ENCODE measurements around the gene ELOB.

The ELOB gene

GRCh38 chr16:2765462-2766404, 11.3 kb downstream of the ELOB start:
- DNase-seq = no peak

GRCh38 chr16:2764718-2765117, 12.4 kb downstream of the ELOB start:
- no peak for DNase-seq

GRCh38 chr16:2763173-2763572, 13.9 kb downstream of the ELOB start:
- DNase-seq = no peak

- no peak for DNase-seq
These were observed 14.4 kb downstream of the ELOB start for GRCh38 chr16:2762711-2763110.

- DNase-seq = no peak
These were observed 15.0 kb downstream of the ELOB start for GRCh38 chr16:2761886-2762583.

GRCh38 chr16:2761472-2761871, 15.6 kb downstream of the ELOB start:
- DNase-seq = no peak

- no peak for DNase-seq
These were observed 19.7 kb downstream of the ELOB start for GRCh38 chr16:2757344-2757743.

GRCh38 chr16:2756288-2757015, 20.6 kb downstream of the ELOB start:
- DNase-seq = no peak

GRCh38 chr16:2755158-2755557, 21.9 kb downstream of the ELOB start:
- DNase-seq = no peak

- no peak for DNase-seq
These were observed 23.4 kb downstream of the ELOB start for GRCh38 chr16:2753733-2754020.

GRCh38 chr16:2752850-2753732, 24.0 kb downstream of the ELOB start:
- DNase-seq = no peak

GRCh38 chr16:2752035-2752849, 24.8 kb downstream of the ELOB start, which contains the start of gene SRRM2:
Gene SRRM2 (plus strand): TSS chr16:2752638. CDS start chr16:2756365, 3,727 bp downstream.
- DNase-seq = peak; percentile 92 to 93

- DNase-seq = no peak
These were observed 25.5 kb downstream of the ELOB start for GRCh38 chr16:2751577-2752034.

- DNase-seq = no peak
These were observed 27.1 kb downstream of the ELOB start for GRCh38 chr16:2749936-2750335.

- DNase-seq = no peak
These were observed 27.6 kb downstream of the ELOB start for GRCh38 chr16:2749476-2749875.

- no peak for DNase-seq
These were observed 28.2 kb downstream of the ELOB start for GRCh38 chr16:2748757-2749455.

GRCh38 chr16:2745961-2746360, 31.1 kb downstream of the ELOB start:
- no peak for DNase-seq

GRCh38 chr16:2745116-2745890, 31.8 kb downstream of the ELOB start:
- no peak for DNase-seq

- DNase-seq = no peak
These were observed 32.4 kb downstream of the ELOB start for GRCh38 chr16:2744711-2745110.
